HG03354 (cell line): ENCODE results near the gene FUT3.
"Not testable (repeated sequence)": the region's sequence is repeated elsewhere in the genome, so short reads cannot be mapped to it uniquely, and the experiment has no call there.

Experiments
- ATAC-seq: cut with Tn5 transposase; IDR thresholded peaks from one replicate; pipeline ENCODE4 v1.9.1; 2021; ENCODE audit warnings: mild to moderate bottlenecking; ENCODE audit not compliant: unreplicated experiment, poor library complexity, severe bottlenecking

Gene FUT3

GRCh38 chr19:5854121-5854520 is 2.9 kb upstream of the FUT3 start:
- ATAC-seq, result not testable (repeated sequence)

GRCh38 chr19:5850743-5851293 is 431 bp downstream of the FUT3 start:
- ATAC-seq, result no peak

GRCh38 chr19:5850189-5850588 is 1.1 kb downstream of the FUT3 start:
- ATAC-seq, result no peak

- not testable (repeated sequence) for ATAC-seq
Observed at GRCh38 chr19:5848621-5849020, 2.6 kb downstream of the FUT3 start.

- ATAC-seq, result not testable (repeated sequence)
Observed at GRCh38 chr19:5847846-5848245, 3.4 kb downstream of the FUT3 start.

GRCh38 chr19:5844456-5845433 is 6.5 kb downstream of the FUT3 start:
- no peak for ATAC-seq

GRCh38 chr19:5843295-5843927 is 7.8 kb downstream of the FUT3 start:
- ATAC-seq, result no peak

- ATAC-seq, result not testable (repeated sequence)
Observed at GRCh38 chr19:5841735-5842111, 9.5 kb downstream of the FUT3 start.

GRCh38 chr19:5839065-5840017 is 11.9 kb downstream of the FUT3 start, which contains the start of gene FUT6:
TSS of gene FUT6 (minus strand) at chr19:5839702. CDS start at chr19:5832567, 7,135 bp downstream.
- no peak for ATAC-seq

GRCh38 chr19:5838353-5839064 is 12.7 kb downstream of the FUT3 start:
- no peak for ATAC-seq

- ATAC-seq, result no peak
Observed at GRCh38 chr19:5837761-5838352, 13.4 kb downstream of the FUT3 start.

GRCh38 chr19:5832527-5833216 is 18.6 kb downstream of the FUT3 start:
- ATAC-seq, result no peak

- ATAC-seq, result no peak
Observed at GRCh38 chr19:5832061-5832460, 19.2 kb downstream of the FUT3 start.

GRCh38 chr19:5831159-5831558 is 20.1 kb downstream of the FUT3 start:
- no peak for ATAC-seq

- no peak for ATAC-seq
Observed at GRCh38 chr19:5829567-5830310, 21.5 kb downstream of the FUT3 start.

GRCh38 chr19:5828661-5829566 is 22.3 kb downstream of the FUT3 start:
- ATAC-seq, result no peak
